Fibroblast of mammary gland (primary cell): ENCODE results near the gene SIGLEC10.

ENCODE experiments used
- DNase-seq: peaks from one replicate; pipeline ENCODE4 v3.0.0-alpha.2; 2010; ENCODE audit warnings: low read depth
- H3K4me3 ChIP-seq: 2 replicates; pipeline ENCODE4 v1.5.1; 2011; ENCODE audit warnings: low read depth, mild to moderate bottlenecking, low read length, moderate library complexity; ENCODE audit not compliant: control insufficient read depth
- TF ChIP-seq, protein P1 (sequence below): conservative IDR thresholded peaks from 2 replicates; pipeline ENCODE4 v1.5.1; 2011; ENCODE audit warnings: low read depth, low read length, inconsistent platforms; ENCODE audit not compliant: control insufficient read depth, insufficient read depth

The SIGLEC10 gene

DNA sequence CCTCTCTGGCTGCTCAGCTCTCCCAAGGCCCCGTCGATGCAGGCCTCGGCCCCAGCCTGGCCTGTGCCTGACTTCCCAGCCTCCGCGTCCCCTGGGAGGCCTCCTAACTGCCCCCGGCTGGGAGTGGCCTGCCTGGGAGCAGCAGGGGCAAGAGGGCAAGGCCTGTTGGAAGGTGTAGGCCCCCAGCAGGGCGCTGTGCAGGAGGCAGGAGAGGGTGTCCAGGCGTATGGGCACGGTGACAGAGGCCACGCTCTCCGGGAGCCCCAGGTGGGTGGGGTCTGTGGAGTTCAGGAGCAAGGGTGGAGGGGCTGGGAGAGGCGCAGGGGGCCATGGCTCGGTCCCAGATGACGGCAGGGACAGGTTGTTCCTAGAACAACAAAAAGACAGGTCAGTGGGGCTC is 28.3 kb downstream of the SIGLEC10 start:
- no peak for DNase-seq
- TF ChIP-seq, protein P1, sequence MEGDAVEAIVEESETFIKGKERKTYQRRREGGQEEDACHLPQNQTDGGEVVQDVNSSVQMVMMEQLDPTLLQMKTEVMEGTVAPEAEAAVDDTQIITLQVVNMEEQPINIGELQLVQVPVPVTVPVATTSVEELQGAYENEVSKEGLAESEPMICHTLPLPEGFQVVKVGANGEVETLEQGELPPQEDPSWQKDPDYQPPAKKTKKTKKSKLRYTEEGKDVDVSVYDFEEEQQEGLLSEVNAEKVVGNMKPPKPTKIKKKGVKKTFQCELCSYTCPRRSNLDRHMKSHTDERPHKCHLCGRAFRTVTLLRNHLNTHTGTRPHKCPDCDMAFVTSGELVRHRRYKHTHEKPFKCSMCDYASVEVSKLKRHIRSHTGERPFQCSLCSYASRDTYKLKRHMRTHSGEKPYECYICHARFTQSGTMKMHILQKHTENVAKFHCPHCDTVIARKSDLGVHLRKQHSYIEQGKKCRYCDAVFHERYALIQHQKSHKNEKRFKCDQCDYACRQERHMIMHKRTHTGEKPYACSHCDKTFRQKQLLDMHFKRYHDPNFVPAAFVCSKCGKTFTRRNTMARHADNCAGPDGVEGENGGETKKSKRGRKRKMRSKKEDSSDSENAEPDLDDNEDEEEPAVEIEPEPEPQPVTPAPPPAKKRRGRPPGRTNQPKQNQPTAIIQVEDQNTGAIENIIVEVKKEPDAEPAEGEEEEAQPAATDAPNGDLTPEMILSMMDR: no peak
- H3K4me3 ChIP-seq: no peak overlapping the region

DNA sequence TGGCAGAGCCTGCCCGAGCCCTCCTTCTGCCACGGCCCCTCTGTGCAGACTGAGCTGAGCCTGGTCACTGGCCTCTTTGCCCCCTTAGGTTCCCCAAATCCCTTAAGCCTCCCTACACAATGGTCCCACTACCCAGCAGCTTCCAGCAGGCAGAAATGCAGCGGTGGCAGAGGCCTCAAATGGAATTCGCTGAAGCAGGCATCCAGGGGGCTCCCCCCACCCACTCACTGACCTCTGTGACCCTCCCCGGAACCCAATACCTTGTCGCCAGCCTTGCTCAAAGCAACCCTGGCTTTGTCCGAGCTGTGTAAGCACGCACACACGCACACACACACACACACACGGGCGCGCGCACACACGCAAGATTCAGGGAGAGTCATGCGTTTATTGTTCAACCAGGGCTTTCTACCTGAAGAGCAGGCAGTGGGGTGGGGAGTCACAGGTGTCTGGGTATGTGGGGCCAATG is 29.5 kb downstream of the SIGLEC10 start, which contains the start of gene LIM2:
TSS of gene LIM2 (minus strand) at position 51 of the 466 bp plus-strand sequence. CDS start 531 bp downstream, outside the sequence.
- TF ChIP-seq, protein P1: no peak
- DNase-seq: no peak
- no peak within 1 kb of the TSS for H3K4me3 ChIP-seq

DNA sequence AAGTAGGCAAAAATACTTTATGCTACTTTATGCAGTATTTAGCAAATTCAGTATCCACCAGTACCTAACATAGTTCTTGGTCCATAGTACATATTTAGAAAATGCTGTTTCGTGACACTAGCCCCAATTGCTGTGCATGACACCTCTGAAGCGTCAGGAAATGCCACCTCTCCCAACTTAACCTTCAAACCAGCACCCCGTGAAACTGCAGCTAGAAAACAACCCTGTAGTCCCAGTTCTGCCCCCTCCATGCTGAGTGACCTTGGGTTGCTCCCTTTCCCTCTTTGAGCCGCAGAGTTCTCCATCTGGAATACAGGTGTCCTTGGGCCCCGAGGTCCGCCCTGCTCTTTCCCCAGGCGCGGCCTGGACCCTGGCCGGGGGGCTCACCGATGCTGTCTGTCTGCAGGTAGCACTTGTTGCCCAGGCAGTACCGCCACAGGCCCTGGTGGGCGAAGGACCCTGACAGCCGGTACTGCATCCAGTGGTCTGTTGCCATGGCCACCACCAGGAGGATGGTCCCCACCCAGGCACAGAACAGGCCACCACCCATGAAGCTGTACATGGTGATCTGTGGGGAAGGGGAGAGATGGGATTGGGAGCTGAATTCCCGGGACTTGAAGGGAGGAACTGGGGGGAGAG is 30.4 kb downstream of the SIGLEC10 start:
- no peak for DNase-seq
- TF ChIP-seq, protein P1: no peak
- no peak overlapping the region for H3K4me3 ChIP-seq

DNA sequence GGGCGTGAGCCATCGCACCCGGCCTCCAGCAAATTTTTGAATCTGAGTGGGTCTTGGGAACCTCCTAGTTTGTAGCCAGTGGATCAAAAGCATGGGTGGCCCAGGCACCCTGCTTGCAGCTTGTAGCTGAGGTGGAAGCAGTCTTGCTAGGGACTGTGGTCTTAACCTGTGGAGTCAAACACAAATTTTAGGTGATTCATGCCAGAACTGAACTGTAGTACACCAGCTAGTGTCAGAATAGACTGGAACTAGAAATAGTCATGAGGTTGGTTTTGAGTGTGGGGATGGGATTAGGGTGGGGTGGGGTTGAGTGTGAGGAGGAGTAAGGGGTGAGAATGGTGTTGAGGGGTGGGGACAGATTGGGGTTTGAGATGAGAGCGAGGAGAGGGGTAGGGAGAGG is 35.4 kb downstream of the SIGLEC10 start:
- TF ChIP-seq, protein P1: no peak

GRCh38 chr19:51380379-51380778 is 37.1 kb downstream of the SIGLEC10 start:
- no peak overlapping the region for H3K4me3 ChIP-seq
- TF ChIP-seq, protein P1: no peak
- DNase-seq: no peak

More for the DNA sequence above, 35.4 kb downstream of the SIGLEC10 start:
- no peak for DNase-seq
- H3K4me3 ChIP-seq: no peak overlapping the region

GRCh38 chr19:51377422-51377821 is 40.0 kb downstream of the SIGLEC10 start:
- TF ChIP-seq, protein P1: no peak
- no peak overlapping the region for H3K4me3 ChIP-seq
- DNase-seq: no peak
